GM12864 (cell line): ENCODE measurements around the gene P2RX6.
A peak's percentile ranks its signal among the peaks of the same experiment; 100 is the strongest.

Experiments used
- DNase-seq: peaks from one replicate; pipeline ENCODE4 v3.0.0-alpha.2; 2011; ENCODE audit warnings: low read depth
- H3K4me3 ChIP-seq: 2 replicates; pipeline ENCODE4 v1.5.1; 2011; ENCODE audit warnings: mild to moderate bottlenecking, low read depth, low read length, control low read depth
- TF ChIP-seq, protein P1 (sequence below): IDR thresholded peaks from 2 replicates; pipeline ENCODE4 v1.5.1; 2011; ENCODE audit warnings: low read depth, mild to moderate bottlenecking, moderate library complexity, low read length, control low read depth, inconsistent platforms; ENCODE audit errors: missing control alignments

P2RX6 gene

DNA sequence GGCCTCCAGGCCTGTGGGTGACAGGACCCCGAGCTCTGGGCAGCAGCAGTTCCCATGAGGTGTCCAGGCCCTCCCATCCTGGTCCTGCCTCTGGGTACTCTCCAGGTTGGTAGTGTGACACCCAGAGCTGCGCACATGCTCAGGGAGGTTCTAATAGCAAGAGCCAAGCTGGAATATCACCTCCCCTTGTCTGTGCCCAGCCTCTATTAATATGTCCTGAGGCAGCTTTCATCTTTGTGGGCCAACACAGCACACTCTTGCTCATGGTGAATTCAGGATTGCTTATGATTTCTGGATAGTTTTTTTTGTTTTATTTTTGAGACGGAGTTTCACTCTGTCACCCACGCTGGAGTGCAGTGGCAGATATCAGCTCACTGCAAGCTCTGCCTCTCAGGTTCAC lies 3.3 kb downstream of the P2RX6 start:
- no peak overlapping the region for H3K4me3 ChIP-seq
- no peak for DNase-seq
- TF ChIP-seq, protein P1, sequence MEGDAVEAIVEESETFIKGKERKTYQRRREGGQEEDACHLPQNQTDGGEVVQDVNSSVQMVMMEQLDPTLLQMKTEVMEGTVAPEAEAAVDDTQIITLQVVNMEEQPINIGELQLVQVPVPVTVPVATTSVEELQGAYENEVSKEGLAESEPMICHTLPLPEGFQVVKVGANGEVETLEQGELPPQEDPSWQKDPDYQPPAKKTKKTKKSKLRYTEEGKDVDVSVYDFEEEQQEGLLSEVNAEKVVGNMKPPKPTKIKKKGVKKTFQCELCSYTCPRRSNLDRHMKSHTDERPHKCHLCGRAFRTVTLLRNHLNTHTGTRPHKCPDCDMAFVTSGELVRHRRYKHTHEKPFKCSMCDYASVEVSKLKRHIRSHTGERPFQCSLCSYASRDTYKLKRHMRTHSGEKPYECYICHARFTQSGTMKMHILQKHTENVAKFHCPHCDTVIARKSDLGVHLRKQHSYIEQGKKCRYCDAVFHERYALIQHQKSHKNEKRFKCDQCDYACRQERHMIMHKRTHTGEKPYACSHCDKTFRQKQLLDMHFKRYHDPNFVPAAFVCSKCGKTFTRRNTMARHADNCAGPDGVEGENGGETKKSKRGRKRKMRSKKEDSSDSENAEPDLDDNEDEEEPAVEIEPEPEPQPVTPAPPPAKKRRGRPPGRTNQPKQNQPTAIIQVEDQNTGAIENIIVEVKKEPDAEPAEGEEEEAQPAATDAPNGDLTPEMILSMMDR = no peak

DNA sequence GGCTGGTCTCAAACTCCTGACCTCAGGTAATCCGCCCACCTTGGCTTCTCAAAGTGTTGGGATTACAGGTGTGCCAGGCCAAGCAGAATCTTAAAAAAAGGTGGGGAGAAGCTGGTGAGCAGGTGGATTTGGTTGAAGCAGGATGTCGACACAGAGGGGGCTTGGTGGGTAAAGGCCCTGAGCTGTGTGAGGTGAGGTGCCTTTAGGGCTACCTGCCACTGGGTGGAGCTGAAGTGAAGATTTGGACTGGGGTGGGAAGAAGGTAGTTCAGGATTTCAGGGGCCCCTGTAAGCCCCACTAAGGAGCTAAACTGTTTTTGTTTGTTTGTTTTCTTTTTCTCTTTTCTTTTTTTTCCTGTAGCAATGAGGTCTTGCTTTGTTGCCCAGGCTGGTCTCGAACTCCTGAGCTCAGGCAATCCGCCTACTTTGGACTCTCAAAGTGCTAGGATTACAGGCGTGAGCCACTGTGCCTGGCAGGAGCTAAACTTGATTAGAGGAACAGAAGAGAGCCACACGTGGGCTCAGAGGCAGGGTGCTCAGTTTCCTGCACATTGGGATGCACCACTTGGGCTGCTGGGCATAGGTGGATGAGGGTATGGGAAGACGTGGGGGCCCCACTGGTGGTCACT lies 6.0 kb downstream of the P2RX6 start:
- H3K4me3 ChIP-seq = no peak overlapping the region
- DNase-seq = no peak
- TF ChIP-seq, protein P1 = peak; percentile 68

DNA sequence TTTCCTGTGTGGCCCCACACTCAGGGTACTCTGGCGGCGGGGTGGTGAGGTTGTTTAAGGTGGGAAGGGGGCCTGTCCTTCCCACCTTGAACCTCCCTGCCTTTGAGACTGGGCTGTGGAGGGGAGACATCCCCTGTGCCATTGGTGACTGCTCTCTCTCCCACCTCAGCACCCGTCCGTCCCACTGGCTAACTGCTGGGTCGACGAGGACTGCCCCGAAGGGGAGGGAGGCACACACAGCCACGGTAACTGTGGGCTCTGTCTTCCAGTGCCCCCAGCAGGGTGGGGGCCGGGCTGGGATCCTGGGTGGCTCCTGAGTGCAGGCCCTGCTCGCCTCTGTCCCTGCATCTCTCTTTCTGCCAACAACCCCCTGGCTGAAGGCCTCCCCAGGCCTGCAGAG lies 7.5 kb downstream of the P2RX6 start:
- H3K4me3 ChIP-seq = no peak overlapping the region
- TF ChIP-seq, protein P1 = no peak

DNA sequence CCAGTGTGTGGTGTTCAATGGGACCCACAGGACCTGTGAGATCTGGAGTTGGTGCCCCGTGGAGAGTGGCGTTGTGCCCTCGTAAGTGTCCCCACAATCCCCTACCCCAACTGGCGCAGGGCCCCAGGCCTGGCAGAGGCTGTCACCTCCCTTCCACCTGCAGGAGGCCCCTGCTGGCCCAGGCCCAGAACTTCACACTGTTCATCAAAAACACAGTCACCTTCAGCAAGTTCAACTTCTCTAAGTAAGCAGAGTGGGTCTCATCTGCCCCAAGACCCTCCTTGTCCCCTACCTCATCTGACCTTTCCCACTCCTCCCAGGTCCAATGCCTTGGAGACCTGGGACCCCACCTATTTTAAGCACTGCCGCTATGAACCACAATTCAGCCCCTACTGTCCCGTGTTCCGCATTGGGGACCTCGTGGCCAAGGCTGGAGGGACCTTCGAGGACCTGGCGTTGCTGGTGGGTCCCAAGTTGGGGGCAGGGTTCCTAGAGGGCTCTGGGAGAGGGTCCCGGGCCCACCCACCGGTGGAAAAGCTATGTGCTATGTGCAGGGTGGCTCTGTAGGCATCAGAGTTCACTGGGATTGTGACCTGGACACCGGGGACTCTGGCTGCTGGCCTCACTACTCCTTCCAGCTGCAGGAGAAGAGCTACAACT lies 8.1 kb downstream of the P2RX6 start:
- TF ChIP-seq, protein P1 = peak; percentile 47
- no peak for DNase-seq
- H3K4me3 ChIP-seq = no peak overlapping the region

More for the DNA sequence above, 7.5 kb downstream of the P2RX6 start:
- no peak for DNase-seq

DNA sequence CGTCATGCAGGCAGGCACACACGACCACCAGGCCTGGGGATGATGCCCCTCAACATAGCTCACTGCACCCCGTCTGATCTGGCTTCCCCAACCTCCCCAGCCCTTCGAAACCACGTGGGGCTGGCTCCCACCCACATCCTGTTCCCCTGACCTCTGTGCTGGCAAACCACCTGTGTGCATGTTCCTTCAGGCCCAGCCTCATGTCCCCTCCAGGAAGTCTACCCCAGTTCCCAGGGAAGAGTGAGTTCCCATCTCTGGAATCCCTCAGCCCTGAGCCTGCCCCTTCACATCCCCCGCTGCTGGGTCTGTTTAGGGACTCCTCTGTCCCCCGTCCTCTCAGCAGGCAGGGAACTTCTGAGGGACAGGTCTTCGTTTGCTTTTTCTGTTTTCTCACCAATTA lies 10.3 kb downstream of the P2RX6 start:
- TF ChIP-seq, protein P1 = no peak
- H3K4me3 ChIP-seq = no peak overlapping the region
- DNase-seq = no peak

DNA sequence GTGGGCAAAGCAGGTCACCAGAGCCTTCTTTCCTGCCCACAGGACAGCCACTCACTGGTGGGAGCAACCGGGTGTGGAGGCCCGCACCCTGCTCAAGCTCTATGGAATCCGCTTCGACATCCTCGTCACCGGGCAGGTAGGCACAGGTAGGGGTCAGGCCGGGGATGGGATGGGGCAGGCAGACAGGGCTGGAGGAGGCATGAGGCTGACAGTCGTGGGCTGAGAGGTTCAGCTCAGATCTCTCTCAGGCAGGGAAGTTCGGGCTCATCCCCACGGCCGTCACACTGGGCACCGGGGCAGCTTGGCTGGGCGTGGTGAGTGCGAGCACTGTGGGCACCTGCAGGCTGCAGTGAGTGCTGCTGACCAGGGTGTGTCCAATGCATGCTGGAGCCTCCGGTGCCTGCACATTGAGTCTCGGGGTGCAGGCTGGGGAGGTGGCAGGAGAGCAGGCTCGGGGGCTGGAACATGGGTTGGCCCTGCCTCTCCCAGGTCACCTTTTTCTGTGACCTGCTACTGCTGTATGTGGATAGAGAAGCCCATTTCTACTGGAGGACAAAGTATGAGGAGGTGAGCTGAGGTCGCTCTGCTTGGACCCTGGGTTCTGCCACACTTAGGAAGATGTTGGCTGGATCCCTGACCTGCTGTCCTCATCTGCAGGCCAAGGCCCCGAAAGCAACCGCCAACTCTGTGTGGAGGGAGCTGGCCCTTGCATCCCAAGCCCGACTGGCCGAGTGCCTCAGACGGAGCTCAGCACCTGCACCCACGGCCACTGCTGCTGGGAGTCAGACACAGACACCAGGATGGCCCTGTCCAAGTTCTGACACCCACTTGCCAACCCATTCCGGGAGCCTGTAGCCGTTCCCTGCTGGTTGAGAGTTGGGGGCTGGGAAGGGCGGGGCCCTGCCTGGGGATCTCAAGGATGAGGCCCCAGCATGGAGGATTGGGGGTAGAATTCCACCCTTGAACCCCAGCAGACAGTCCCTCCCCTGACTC lies 11.1 kb downstream of the P2RX6 start:
- no peak overlapping the region for H3K4me3 ChIP-seq
- TF ChIP-seq, protein P1 = no peak
- DNase-seq = no peak
